Astrocyte (in vitro differentiated cells and primary cell): Measurements from ENCODE around the gene PRR5L.

Experiments used
- EZH2 ChIP-seq: IDR thresholded peaks from 2 replicates; pipeline ENCODE4 v1.6.1; 2012; ENCODE audit warnings: mild to moderate bottlenecking, low read length, inconsistent platforms; ENCODE audit not compliant: insufficient read depth
- TF ChIP-seq, protein P1 (sequence below): IDR thresholded peaks from 2 replicates; pipeline ENCODE4 v1.5.1; 2011; ENCODE audit warnings: low read depth, mild to moderate bottlenecking, inconsistent platforms, low read length, moderate library complexity; ENCODE audit not compliant: insufficient read depth

DNA sequence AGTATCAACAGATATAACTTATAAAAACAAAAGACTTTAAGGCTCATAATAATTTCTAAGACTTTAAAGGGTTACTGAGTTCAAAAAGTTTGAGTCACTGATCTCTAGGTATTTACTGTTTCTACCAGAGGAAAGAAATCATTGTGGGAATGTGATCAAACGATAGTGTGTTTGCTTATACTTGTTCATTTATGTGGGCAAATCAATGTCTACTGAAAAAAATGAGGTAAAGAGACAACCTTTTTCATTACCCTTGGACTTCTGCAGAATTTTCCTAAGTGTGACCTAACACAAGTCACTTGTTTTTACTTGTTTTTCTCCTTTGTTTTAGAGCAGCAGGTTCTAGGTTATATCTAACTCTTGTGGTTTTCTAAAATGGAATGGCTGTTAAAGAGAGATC lies 65.4 kb downstream of the PRR5L start:
- TF ChIP-seq, protein P1, sequence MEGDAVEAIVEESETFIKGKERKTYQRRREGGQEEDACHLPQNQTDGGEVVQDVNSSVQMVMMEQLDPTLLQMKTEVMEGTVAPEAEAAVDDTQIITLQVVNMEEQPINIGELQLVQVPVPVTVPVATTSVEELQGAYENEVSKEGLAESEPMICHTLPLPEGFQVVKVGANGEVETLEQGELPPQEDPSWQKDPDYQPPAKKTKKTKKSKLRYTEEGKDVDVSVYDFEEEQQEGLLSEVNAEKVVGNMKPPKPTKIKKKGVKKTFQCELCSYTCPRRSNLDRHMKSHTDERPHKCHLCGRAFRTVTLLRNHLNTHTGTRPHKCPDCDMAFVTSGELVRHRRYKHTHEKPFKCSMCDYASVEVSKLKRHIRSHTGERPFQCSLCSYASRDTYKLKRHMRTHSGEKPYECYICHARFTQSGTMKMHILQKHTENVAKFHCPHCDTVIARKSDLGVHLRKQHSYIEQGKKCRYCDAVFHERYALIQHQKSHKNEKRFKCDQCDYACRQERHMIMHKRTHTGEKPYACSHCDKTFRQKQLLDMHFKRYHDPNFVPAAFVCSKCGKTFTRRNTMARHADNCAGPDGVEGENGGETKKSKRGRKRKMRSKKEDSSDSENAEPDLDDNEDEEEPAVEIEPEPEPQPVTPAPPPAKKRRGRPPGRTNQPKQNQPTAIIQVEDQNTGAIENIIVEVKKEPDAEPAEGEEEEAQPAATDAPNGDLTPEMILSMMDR, result no peak
- TF ChIP-seq EZH2, result no peak
